Activated naive CD8-positive, alpha-beta T cell treated with anti-CD3 and anti-CD28 coated beads for 36 hours (primary cell): Measurements from ENCODE around the gene MYBPHL. TPM values are rescaled to one million over a fixed set of nuclear protein-coding genes. Genes with fewer than 3 reads are reported as not detected.
"Not testable (repeated sequence)": the region's sequence is repeated elsewhere in the genome, so short reads cannot be mapped to it uniquely, and the experiment has no call there.

Experiments
- DNase-seq: peaks from one replicate; pipeline ENCODE4 v3.0.0; 2021
- H3K27ac Mint-ChIP-seq: one replicate; pipeline ENCODE4 v1.8.0; 2022; ENCODE audit warnings: mild to moderate bottlenecking, moderate library complexity, mixed read lengths
- H3K27me3 Mint-ChIP-seq: one replicate; pipeline ENCODE4 v1.8.0; 2022; ENCODE audit warnings: mild to moderate bottlenecking, mixed read lengths
- H3K36me3 Mint-ChIP-seq: one replicate; pipeline ENCODE4 v1.8.0; 2021; ENCODE audit warnings: mild to moderate bottlenecking, mixed read lengths
- H3K4me1 Mint-ChIP-seq: one replicate; pipeline ENCODE4 v1.8.0; 2021; ENCODE audit warnings: mixed read lengths
- H3K4me3 Mint-ChIP-seq: one replicate; pipeline ENCODE4 v1.8.0; 2022; ENCODE audit warnings: mild to moderate bottlenecking, moderate library complexity, mixed read lengths
- H3K9me3 Mint-ChIP-seq: one replicate; pipeline ENCODE4 v1.8.0; 2022; ENCODE audit warnings: mixed read lengths
- total RNA-seq, 2 experiments: library from RNA; stranded (reverse); gene quantifications; one replicate each; pipeline ENCODE4 v1.2.3, GENCODE V29; 2021

Gene MYBPHL
- total RNA-seq, 2 experiments from 2014 or later = not detected

DNA sequence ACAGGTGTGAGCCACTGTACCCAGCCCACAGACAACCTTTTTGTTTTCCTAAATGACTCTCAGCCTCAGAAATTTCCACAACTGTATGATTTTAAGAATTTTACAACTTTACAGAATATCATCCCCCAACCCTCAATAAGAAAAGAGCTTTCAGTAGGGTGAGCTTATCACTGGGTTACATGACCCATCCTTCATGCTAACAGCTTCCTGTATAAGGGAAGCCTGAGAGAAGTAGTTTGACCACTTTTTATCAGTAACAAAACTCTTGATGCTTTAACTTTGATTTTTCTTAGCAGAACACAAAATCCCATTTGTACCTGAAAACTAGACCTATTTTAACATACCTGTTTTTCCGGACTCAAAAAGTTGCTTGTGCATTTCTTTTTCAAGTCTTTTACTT, 9.7 kb upstream of the MYBPHL start:
- no peaks in the 10 kb centered on the region for H3K36me3 Mint-ChIP-seq
- DNase-seq = no peak
- no peak overlapping the region for H3K4me3 Mint-ChIP-seq
- H3K4me1 Mint-ChIP-seq = no peaks in the 10 kb centered on the region
- H3K9me3 Mint-ChIP-seq = no peaks in the 10 kb centered on the region
- no peak overlapping the region for H3K27ac Mint-ChIP-seq
- H3K27me3 Mint-ChIP-seq = no peaks in the 10 kb centered on the region

DNA sequence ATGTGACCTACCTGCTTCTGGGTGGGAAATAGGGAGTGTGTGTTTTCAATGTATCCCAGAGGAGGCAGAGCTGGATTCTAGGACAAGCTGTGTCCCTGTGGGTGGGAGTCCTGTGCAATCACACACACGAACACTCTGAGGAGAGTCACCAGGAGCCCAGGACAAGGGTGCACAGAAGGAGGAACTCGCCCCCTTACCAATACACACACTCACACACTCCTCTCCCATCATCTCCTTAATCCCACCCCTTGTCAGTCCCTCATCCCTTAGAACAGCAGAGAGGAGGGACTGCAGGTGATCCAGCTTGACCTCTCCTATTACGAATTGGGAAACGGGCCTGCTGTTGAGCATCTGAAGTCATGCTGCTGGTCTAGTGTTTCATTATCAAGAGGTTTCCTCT, 8.5 kb upstream of the MYBPHL start:
- Mint-ChIP-seq H3K4me3 (no peak overlapping the region), H3K27ac (no peak overlapping the region), H3K4me1 (no peaks in the 10 kb centered on the region), H3K9me3 (no peaks in the 10 kb centered on the region), H3K27me3 (no peaks in the 10 kb centered on the region), H3K36me3 (no peaks in the 10 kb centered on the region)
- no peak for DNase-seq

DNA sequence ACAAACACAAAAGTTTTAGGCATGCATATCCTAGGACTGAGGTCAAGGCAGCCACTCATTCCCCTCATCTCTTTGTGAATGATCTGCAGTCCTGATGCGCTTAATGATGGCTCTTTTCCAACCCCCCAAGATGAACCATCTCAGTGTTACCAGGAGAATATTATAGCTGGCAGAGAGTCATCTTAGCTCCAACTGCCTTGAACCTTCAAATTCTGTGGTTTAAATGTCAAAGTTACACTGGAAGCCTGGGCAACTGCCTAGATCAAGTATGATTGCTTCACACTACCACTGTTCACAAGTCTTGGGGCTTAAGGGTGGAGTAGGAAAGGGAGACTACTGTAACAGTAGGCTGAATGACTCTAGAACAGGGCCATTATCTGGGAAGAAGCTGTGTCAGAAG, 8.0 kb upstream of the MYBPHL start:
- Mint-ChIP-seq H3K4me3 (no peak overlapping the region), H3K36me3 (no peaks in the 10 kb centered on the region), H3K9me3 (no peaks in the 10 kb centered on the region), H3K27ac (no peak overlapping the region), H3K27me3 (no peaks in the 10 kb centered on the region), H3K4me1 (no peaks in the 10 kb centered on the region)
- no peak for DNase-seq

DNA sequence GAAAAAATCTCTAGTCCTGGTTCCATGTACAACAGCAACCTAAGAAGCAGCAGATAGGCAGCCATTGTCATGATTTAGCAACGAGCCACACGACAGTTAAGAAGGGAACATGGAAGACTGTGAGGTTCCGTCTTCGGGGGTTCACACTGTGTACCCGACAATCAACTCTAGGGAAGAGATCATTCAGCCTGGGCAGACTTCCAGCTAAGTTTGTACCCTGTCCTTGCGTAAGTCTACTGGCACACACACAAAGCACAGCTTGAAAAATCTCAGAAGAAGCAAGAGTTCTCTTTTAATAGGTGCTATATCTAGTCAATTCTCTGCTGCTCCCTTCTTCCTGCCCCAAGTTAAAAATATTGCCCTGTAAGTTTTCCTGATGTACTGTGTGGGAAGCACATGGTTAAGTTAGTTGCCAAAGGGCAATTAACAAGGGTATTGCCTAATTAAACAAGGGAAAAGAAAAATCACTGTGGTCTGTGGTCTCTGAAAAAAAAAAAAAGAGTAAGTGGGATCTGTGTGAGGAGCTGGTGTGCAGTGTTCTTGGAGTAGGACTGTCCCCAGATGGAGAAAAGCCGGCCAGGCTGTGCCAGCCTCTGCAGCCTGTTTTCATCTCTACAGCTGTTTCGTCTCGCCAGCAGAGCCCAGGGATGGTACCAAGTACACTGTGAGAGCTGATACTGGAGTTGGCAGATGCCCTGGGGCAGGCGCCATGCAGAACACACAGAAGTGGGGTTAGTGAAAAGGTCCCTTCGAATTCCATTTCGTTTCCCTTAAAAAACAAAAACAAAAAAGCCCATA, 6.4 kb upstream of the MYBPHL start:
- Mint-ChIP-seq H3K27me3 (no peaks in the 10 kb centered on the region), H3K9me3 (no peaks in the 10 kb centered on the region), H3K36me3 (no peaks in the 10 kb centered on the region), H3K27ac (no peak overlapping the region), H3K4me1 (no peaks in the 10 kb centered on the region), H3K4me3 (no peak overlapping the region)
- DNase-seq = no peak

DNA sequence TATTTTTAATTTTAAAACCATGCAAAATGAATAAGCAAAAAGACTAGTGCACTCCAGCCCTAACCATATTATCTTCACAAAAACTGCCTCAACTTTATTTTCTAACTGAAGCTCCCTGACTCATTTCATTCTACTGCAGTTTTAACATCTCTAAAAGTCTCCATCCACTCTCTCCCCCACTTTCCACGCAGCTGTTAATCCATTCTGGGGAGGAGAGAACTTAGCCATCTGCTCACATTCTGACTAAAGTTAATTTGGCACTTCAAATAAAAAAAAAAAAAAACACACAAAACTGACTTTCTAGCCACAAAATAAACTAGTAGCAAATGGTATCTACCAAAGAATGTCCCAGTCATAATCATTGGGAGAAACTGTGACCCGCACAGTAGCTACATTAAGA, 5.4 kb upstream of the MYBPHL start:
- Mint-ChIP-seq H3K36me3 (no peaks in the 10 kb centered on the region), H3K27ac (no peak overlapping the region), H3K4me3 (no peak overlapping the region), H3K27me3 (no peaks in the 10 kb centered on the region), H3K9me3 (no peaks in the 10 kb centered on the region), H3K4me1 (no peaks in the 10 kb centered on the region)
- no peak for DNase-seq

DNA sequence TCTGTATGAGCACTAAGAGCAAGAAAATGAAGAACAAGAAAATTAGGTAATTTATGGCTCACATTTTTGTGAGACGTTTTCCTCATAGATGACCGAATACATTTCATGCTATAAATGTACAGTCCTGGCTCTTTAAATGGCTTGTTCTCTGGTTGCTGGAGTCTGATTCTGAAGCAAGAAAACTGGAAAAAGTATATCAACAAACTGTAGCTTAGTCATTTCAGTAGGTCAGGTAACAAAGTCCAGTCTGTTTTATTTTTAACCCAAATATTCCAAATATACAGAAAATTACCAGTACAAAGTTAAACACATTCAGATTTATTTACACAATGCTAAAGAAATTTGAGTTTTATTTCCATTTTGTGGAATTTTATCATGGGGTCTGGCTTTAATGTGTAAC, 2.5 kb upstream of the MYBPHL start:
- Mint-ChIP-seq H3K27ac (no peak overlapping the region), H3K36me3 (no peaks in the 10 kb centered on the region), H3K4me1 (no peaks in the 10 kb centered on the region), H3K4me3 (no peak overlapping the region), H3K9me3 (no peaks in the 10 kb centered on the region), H3K27me3 (no peaks in the 10 kb centered on the region)
- no peak for DNase-seq

DNA sequence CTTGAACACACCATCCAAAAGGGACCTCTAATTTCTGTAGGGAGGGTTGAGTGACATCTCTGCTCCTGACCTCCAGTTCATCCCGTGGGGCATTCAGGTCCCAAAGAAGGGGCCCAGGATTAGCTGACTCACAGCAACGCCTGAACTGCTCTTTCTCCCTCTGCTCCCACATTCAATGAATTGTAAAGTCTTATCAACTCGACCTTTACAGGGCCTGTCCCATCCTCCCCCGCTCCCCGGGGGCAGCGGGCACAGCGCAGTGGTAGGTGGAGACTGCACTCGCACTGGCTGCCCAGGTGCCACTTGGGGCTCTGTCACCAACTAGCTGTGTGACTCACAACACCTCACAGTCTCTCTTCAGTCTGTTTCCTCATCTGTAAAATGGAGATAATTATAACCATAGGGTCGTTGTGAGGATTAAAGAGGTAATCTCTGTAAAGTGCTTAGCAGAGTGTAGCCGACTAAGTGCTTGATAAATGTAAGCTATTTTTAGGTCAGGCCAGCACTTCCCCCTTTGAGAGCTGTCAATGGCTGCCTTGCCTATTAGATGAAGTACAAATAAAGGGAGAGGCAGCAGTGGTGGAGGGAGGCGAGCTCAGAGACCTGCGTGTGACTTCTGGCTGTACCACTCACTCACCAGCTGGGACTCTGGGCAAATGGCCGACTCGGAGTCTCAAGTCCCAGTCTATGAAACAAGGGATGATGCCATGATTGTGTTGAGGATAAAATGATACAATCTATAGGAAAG, 637 bp upstream of the MYBPHL start:
- no peak overlapping the region for H3K4me3 Mint-ChIP-seq
- DNase-seq = no peak
- H3K27ac Mint-ChIP-seq = no peak overlapping the region
- H3K27me3 Mint-ChIP-seq = no peaks in the 10 kb centered on the region
- H3K4me1 Mint-ChIP-seq = no peaks in the 10 kb centered on the region
- H3K36me3 Mint-ChIP-seq = no peaks in the 10 kb centered on the region
- no peaks in the 10 kb centered on the region for H3K9me3 Mint-ChIP-seq

DNA sequence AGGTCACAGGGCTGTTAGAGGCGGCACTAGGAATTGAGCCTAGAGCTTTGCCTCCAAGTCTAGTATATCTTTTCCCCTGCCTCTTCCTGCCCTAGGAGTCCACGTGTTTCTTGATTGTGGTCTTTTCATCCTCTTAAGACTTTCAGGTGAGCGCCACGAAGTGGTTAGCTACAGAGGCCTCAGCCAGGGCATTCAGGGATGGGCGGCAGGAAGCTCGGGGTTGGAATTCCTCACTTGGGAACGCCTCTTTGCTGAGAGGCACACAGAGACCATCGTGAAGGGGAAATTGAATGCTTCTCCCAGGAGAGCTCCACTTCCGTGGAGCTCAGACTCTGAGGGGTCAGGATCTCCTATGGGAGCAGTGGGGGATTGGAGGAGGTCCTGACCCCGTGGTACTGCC, 820 bp downstream of the MYBPHL start:
- H3K36me3 Mint-ChIP-seq, H3K4me1 Mint-ChIP-seq, H3K9me3 Mint-ChIP-seq, H3K4me3 Mint-ChIP-seq, DNase-seq, H3K27ac Mint-ChIP-seq, H3K27me3 Mint-ChIP-seq: not testable (repeated sequence)

DNA sequence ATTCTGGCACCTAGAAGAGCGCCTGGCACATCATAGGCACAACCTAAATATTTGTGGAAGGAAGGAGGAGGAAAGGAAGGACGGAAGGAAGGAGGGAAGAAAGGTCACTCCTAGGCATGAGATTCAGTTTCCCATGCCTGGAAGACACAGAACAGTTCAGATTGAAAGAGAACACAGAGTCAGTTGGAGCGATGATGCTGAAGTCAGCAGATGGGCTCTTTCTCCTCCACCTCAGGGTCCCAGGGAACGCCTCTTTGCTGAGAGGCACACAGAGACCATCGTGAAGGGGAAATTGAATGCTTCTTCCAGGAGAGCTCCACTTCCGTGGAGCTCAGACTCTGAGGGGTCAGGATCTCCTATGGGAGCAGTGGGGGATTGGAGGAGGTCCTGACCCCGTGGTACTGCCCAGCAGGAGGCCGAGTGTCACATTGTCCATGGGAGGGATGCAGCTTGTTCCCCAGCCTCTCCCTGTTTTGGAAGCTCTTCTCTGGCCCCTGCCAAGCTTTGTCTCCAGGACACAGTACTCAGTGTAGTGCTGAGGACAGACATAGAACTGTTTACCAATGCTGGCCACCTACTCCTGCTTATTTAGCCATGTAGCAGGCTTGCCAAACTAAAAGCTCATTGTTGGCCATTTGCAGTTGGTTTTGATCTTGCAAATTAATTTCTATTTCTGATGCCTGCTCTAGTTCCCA, 2.4 kb downstream of the MYBPHL start:
- Mint-ChIP-seq H3K9me3 (no peaks in the 10 kb centered on the region), H3K4me3 (no peak overlapping the region), H3K27ac (no peak overlapping the region), H3K27me3 (no peaks in the 10 kb centered on the region), H3K4me1 (no peaks in the 10 kb centered on the region), H3K36me3 (no peaks in the 10 kb centered on the region)
- DNase-seq = no peak

DNA sequence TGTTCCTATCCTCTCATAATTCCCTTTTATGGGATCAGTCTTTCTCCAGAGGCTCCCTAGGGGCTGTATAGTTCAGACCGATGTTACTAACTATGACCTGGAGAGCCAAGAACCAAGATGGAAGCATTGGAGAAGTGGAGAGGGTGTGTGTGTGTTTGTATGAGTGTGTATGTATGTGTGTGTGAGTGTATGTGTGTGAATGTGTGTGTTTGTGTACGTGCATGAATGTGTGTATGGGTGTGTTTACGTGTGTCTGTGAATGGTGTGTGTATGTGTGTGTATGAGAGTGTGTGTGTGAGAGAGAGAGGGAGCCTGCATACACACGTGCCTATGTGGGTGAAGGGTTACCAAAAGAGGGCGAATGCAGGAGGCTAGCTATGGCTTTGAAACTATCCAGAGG, 4.9 kb downstream of the MYBPHL start:
- H3K4me3 Mint-ChIP-seq = no peak overlapping the region
- H3K27ac Mint-ChIP-seq = no peak overlapping the region

DNA sequence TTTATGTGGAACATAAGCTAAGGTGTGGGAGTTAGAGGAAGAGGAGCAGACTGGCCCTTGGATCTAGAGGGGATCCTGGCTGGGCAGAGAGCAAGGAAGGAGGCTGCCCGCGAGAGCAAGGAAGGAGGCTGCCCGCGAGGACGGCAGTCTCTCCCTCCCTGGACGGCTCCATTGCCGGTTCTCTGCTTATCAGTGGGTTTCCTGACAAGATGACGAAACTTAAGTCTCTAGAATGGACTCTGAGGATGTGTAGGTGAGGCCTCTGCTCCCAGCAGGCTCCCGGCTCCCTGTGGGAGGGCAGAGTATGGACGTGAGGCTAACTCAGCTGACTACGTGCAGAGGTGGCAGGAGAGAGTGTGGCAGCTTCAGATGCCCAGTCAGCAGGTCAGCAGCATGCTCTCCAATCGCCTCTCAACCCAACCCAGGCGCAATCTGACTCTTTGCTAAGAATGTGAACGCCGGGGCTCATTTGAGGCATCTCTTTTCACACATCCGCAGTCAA, 6.1 kb downstream of the MYBPHL start:
- Mint-ChIP-seq H3K27me3 (peaks cover 4% of the 10 kb centered on the region), H3K27ac (no peak overlapping the region)

More for the DNA sequence above, 4.9 kb downstream of the MYBPHL start:
- peaks cover 2% of the 10 kb centered on the region for H3K4me1 Mint-ChIP-seq
- no peak for DNase-seq
- no peaks in the 10 kb centered on the region for H3K9me3 Mint-ChIP-seq
- H3K27me3 Mint-ChIP-seq = no peaks in the 10 kb centered on the region
- no peaks in the 10 kb centered on the region for H3K36me3 Mint-ChIP-seq

DNA sequence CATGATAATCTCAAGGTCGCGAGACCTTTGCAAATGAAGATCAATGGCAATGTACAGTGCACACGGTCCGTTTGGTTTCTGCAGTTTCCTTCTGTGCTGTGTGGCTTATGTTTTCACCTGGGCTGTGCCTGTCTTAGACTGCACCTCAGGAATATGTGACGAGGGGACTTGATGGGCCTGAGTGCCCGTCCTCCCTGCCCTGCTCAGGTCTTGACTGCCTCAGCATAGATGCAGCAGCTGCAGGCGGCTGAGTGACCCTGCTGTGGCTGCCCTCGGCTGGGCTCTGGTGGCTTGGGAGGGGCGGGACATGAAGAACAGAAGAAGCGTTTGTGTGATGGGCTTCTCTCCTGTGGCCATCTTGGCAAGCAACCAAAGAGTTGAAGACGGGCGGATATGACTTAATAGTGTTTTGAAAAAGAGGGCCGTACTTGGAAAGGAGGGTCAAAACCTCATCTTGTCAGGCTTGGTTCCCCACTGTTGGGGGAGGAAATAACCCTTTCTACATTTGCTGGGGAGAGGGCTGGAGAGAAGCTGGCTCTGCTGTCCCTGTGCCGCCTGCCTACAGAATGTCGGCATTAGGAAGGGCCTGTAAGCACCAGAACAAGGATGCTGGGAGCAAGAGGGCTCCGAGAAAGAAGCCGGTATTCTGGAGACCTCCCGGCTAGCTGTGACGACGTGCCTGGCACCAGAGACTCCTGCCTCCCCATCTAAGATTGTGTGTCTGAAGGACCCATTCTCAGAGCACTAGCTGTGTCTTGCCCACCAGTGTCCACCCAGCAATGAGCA, 7.1 kb downstream of the MYBPHL start:
- peaks cover 2% of the 10 kb centered on the region for H3K4me1 Mint-ChIP-seq
- no peaks in the 10 kb centered on the region for H3K9me3 Mint-ChIP-seq
- peaks cover 5% of the 10 kb centered on the region for H3K27me3 Mint-ChIP-seq
- H3K27ac Mint-ChIP-seq = no peak overlapping the region
- H3K4me3 Mint-ChIP-seq = no peak overlapping the region
- H3K36me3 Mint-ChIP-seq = no peaks in the 10 kb centered on the region
- DNase-seq = no peak

More for the DNA sequence above, 6.1 kb downstream of the MYBPHL start:
- Mint-ChIP-seq H3K4me1 (peaks cover 2% of the 10 kb centered on the region), H3K9me3 (no peaks in the 10 kb centered on the region), H3K4me3 (no peak overlapping the region), H3K36me3 (no peaks in the 10 kb centered on the region)
- DNase-seq = no peak

DNA sequence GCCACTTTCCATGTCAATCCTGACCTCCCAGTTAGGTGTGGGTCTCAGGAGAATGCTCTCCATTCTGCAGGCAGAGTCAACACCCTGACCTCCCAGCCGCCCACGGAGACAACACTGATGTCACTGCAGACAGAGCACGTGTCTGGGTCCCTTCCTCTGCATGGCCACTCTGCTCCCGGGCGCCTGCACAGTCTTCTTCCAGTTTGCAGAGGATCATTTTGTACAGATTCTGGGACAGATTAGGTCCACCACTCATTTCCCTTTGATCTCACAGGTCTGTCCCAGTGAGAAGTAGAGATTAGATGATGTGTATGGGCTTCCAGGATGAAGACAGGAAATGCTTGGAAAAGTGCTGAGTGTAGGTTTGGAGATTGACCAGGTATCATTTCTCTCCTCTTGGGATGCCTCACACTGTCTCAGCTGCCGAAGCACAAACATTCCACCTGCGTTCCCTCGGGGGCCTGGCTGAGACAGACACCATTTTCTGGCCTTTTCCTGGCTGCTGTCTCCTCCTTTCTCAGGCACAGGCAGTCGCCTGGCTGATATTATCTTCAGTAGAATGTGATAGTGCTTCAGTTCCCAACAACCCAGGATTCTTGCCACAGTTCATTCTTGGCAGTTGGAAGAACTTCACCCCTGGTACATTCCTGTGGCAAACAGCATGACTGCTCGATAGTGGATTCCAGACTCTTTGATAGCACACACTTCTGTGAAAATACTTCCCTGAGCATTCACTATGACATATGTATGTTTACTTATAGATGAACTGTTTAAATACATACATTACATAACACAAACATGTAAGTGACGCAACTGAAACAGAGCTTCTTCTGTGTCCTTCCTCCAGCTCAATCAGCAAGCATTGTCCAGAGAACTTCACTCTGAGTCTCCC, 7.9 kb downstream of the MYBPHL start:
- DNase-seq = no peak
- H3K4me3 Mint-ChIP-seq = no peak overlapping the region
- peaks cover 2% of the 10 kb centered on the region for H3K4me1 Mint-ChIP-seq
- H3K27ac Mint-ChIP-seq = no peak overlapping the region
- H3K9me3 Mint-ChIP-seq = no peaks in the 10 kb centered on the region
- H3K27me3 Mint-ChIP-seq = peaks cover 5% of the 10 kb centered on the region
- no peaks in the 10 kb centered on the region for H3K36me3 Mint-ChIP-seq

DNA sequence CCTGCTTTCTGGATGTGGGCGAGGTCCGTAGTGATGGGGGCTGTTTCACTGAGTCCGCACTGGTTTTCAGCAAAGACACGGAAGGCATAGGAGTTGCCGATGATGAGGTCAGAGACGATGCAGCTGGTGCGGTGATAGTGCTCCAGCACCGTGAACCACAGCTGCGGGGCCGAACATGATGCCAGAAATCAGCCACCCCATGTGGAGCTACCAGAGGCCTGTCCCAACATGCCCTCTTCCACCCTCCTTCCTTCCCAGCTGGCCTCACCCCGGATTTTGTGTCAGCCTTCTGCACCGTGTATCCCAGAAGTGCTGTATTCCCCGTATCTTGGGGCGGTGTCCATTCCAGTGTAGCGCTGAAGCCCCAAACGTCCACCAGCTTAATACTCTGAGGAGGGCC, 10.0 kb downstream of the MYBPHL start:
- H3K9me3 Mint-ChIP-seq = no peaks in the 10 kb centered on the region

More for the DNA sequence above, 10.0 kb downstream of the MYBPHL start:
- Mint-ChIP-seq H3K4me1 (peaks cover 2% of the 10 kb centered on the region), H3K27ac (no peak overlapping the region), H3K36me3 (no peaks in the 10 kb centered on the region), H3K4me3 (no peak overlapping the region), H3K27me3 (peaks cover 5% of the 10 kb centered on the region)
- DNase-seq = no peak
